Fibroblast of gingiva (primary cell): ENCODE results near the gene SRPK3.

ENCODE experiments used
- DNase-seq: peaks from one replicate; pipeline ENCODE4 v3.0.0-alpha.2; 2011; ENCODE audit warnings: low read depth

Gene SRPK3

DNA sequence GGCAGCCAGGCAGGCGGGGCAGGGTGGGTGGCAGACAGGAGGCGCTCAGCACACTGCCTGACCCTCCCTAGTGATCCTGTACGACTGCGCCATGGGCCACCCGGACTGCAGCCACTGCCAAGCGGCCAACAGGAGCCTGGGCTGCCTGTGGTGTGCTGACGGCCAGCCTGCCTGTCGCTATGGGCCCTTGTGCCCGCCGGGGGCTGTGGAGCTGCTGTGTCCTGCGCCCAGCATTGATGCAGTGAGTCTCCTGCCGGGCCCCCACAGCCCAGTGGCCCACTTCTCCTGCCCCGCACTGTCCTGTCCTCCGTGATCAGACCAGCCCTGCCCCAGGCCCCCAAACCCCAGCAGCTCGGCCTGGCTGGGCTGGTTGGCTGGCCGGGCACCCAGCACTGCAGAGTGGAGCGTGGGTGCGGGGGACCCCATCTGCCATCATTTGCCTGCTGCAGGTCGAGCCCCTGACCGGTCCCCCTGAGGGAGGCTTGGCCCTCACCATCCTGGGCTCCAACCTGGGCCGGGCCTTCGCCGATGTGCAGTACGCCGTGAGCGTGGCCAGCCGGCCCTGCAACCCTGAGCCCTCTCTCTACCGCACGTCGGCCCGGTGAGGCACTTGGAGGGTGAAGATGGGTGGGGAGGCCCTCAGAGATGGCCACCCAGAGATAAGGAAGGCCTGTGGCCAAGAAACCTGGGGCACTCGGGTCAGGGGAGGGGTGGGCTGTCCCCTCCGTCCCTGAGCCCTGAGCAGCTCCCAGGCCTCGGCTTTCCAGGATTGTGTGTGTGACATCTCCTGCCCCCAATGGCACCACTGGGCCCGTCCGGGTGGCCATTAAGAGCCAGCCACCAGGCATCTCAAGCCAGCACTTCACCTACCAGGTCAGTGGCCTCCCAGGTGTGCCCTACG is 9.2 kb upstream of the SRPK3 start:
- no peak for DNase-seq

GRCh38 chrX:153772316-153773217 is 8.3 kb upstream of the SRPK3 start:
- no peak for DNase-seq

DNA sequence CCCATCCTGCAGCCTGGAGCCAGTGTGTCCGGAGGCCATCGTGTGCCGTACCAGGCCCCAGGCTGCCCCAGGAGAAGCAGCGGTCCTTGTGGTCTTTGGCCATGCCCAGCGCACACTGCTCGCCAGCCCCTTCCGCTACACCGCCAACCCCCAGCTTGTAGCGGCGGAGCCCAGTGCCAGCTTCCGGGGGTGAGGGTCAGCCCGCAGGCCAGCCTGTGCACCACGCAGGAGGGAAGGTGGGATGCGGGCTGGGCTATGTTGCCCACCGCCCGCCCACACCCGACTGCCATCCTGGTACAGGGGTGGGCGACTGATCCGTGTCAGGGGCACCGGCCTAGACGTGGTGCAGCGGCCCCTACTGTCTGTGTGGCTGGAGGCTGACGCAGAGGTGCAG is 7.6 kb upstream of the SRPK3 start:
- no peak for DNase-seq

DNA sequence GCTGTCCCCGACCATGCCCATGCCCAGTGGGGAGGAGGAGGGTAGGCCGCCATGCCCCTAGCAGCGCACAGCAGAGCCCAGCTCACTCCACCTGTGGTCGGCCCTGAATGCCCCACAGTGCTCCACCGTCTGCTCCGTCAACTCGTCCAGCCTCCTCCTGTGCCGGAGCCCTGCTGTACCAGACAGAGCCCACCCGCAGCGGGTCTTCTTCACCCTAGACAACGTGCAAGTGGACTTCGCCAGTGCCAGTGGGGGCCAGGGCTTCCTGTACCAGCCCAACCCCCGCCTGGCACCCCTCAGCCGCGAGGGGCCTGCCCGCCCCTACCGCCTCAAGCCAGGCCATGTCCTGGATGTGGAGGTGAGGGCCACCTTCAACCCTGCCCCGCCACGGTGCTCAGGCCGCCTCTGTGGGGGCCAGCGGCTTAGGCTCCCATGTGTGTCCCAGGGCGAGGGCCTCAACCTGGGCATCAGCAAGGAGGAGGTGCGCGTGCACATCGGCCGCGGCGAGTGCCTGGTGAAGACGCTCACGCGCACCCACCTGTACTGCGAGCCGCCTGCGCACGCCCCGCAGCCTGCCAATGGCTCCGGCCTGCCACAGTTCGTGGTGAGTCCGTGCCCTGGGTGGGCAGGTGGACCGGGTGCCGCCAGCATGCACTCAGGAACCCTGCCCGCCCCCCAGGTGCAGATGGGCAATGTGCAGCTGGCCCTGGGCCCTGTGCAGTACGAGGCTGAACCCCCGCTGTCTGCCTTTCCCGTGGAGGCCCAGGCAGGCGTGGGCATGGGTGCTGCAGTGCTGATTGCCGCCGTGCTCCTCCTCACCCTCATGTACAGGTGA is 6.9 kb upstream of the SRPK3 start:
- DNase-seq = no peak

DNA sequence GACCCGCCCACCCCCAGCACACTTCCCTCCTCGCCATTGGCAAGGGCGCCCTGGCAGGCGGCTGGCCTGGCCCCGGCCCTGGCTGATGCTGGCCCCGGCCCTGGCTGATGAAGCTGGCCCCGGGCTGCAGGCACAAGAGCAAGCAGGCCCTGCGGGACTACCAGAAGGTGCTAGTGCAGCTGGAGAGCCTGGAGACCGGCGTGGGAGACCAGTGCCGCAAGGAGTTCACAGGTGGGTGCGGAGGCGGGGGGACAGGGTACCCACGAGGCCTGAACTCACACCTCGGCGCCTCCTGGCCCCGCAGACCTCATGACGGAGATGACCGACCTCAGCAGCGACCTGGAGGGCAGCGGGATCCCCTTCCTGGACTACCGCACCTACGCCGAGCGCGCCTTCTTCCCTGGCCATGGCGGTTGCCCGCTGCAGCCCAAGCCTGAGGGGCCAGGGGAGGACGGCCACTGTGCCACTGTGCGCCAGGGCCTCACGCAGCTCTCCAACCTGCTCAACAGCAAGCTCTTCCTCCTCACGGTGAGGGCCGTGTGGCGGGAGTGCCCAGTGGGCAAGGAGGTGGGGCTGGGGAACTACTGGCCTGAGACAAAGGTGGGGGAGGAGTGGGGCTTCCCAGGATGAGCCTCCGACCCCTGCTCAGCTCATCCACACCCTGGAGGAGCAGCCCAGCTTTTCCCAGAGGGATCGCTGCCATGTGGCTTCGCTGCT is 6.1 kb upstream of the SRPK3 start:
- no peak for DNase-seq

GRCh38 chrX:153775293-153776119 is 5.3 kb upstream of the SRPK3 start:
- no peak for DNase-seq

GRCh38 chrX:153776120-153776599 is 4.7 kb upstream of the SRPK3 start:
- no peak for DNase-seq

- no peak for DNase-seq
These were observed 4.2 kb upstream of the SRPK3 start for GRCh38 chrX:153776611-153777045.

DNA sequence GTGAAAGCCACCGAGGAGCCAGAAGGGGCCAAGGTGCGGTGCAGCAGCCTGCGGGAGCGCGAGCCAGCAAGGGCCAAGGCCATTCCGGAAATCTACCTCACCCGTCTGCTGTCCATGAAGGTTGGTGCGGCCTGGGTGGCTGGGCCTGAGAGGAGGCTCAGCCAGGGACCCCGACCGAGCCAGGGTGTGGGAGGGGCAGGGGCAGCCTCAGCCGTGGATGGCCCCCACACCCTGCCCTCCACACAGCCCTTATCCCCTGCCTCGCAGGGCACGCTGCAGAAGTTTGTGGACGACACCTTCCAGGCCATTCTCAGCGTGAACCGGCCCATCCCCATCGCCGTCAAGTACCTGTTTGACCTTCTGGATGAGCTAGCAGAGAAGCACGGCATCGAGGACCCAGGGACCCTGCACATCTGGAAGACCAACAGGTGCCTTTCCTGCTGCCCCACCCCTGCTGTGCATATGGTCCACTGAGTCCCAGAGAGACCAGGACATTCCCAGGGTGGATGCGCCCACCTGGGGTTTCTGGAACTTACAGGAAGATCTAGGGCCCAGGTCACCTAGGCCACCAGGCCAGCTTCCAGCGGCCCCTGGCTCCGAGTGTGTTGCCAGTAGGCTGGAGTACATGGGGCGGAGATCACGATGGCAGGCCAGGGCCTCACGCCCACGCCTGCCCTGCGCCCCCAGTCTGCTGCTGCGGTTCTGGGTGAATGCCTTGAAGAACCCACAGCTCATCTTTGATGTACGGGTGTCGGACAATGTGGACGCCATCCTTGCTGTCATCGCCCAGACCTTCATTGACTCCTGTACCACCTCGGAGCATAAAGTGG is 3.4 kb upstream of the SRPK3 start:
- DNase-seq = no peak

GRCh38 chrX:153778181-153778580 is 2.7 kb upstream of the SRPK3 start:
- no peak for DNase-seq

GRCh38 chrX:153778684-153779101 is 2.1 kb upstream of the SRPK3 start:
- DNase-seq = no peak

- DNase-seq = no peak
These were observed 757 bp upstream of the SRPK3 start for GRCh38 chrX:153779891-153780677.

GRCh38 chrX:153781428-153782047 is 697 bp downstream of the SRPK3 start:
- DNase-seq = no peak

- no peak for DNase-seq
These were observed 1.5 kb downstream of the SRPK3 start for GRCh38 chrX:153782313-153782712.

- no peak for DNase-seq
These were observed 2.0 kb downstream of the SRPK3 start for GRCh38 chrX:153782871-153783270.

- no peak for DNase-seq
These were observed 2.7 kb downstream of the SRPK3 start for GRCh38 chrX:153783378-153784013.

DNA sequence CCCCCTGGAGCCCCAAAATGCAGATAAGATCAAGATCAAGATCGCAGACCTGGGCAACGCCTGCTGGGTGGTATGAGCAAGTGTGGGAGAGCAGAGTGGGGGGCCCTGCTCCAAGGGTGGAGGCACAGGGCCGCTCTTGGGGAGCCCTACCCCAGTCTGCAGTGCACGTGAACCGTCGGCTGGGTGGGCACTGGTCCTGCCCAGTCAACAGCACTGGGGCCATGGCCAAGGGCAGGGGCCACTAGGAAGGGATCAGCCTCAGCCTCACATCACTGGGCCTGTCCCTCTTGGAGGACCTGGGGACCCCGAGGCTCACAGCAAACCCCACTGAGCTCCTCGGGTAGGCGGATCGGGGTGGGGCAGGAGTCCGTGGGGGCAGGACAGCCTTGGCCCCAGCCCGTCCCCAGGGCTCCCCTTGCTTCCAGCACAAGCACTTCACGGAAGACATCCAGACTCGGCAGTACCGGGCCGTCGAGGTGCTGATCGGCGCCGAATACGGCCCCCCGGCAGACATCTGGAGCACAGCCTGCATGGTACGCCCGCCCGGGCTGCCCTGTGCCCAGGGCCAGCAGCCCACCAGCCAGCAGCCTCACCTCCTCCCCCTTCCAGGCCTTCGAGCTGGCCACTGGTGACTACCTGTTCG is 3.6 kb downstream of the SRPK3 start:
- DNase-seq = no peak
